ENCODE results near the gene RHBDD1.

Gene RHBDD1

GRCh38 chr2:226794751-226795171, 41.1 kb upstream of the RHBDD1 start:
- TF ChIP-seq CTCF (IDR thresholded peaks at IDR 0.05), result no peak
- Mint-ChIP-seq H3K27ac (no peak overlapping the region), H3K4me1 (peaks cover 42% of the 10 kb centered on the region)

GRCh38 chr2:226795281-226796011, 40.4 kb upstream of the RHBDD1 start:
- Mint-ChIP-seq H3K9me3 (peaks cover 10% of the 10 kb centered on the region), H3K36me3 (ENCODE audit: low read depth) (peaks cover 29% of the 10 kb centered on the region), H3K4me1 (peaks cover 45% of the 10 kb centered on the region), H3K4me3 (no peak overlapping the region), H3K27me3 (ENCODE audit: low read depth, poor library complexity) (peaks cover 7% of the 10 kb centered on the region), H3K27ac (no peak overlapping the region)
- no peak for TF ChIP-seq CTCF (IDR thresholded peaks at IDR 0.05)
- DNase-seq, result peak; percentile 8

More at GRCh38 chr2:226794751-226795171, 41.1 kb upstream of the RHBDD1 start:
- H3K4me3 Mint-ChIP-seq, result peak overlapping the region; percentile 74
- peak; percentile 2 for DNase-seq
- peaks cover 29% of the 10 kb centered on the region for H3K36me3 Mint-ChIP-seq (ENCODE audit: low read depth)
- peaks cover 8% of the 10 kb centered on the region for H3K27me3 Mint-ChIP-seq (ENCODE audit: low read depth, poor library complexity)
- peaks cover 10% of the 10 kb centered on the region for H3K9me3 Mint-ChIP-seq

DNA sequence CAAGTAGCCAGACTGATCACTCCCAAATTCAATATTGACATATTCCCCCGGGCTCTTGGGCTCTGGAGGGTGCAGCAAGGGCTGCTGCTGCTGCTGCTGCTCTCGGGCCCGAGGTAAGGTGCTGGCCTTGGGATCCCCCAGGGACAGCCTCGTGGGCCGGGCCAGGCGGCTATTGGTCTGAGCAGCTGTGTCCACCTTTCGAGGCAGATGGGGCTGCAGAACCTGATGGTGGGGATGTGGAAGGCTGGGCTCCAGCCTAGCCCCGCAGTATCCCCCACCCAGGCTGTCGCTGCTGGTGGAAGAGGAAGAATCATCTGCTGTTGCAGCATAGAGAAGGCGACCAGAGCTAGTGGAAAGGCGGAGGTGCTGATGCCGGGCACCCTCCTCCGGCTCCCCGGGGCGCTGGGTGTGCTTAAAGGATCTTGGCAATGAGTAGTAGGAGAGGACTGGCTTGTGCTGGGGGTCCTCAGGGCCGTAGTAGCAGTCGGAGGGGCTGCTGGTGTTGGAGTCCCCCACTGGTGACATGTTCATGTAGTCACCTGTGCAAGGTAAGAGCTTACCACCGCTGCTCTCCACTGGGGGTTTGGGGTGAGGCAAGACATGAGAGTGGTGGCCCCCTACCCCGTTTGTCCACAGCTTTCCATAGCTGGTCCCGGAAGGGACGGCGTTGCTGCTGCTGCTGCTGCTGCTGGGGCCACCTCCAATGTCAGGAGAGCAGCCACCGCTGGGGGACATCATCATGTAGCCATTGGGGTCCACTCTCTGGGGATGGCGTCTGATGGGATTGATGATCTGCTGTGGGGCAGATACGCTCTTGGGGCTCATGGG, 39.6 kb upstream of the RHBDD1 start:
- no peak overlapping the region for H3K4me3 Mint-ChIP-seq
- no peak overlapping the region for H3K27ac Mint-ChIP-seq
- peaks cover 47% of the 10 kb centered on the region for H3K4me1 Mint-ChIP-seq
- DNase-seq, result no peak
- peaks cover 10% of the 10 kb centered on the region for H3K9me3 Mint-ChIP-seq
- TF ChIP-seq CTCF (IDR thresholded peaks at IDR 0.05), result no peak
- H3K36me3 Mint-ChIP-seq (ENCODE audit: low read depth), result peaks cover 29% of the 10 kb centered on the region
- peaks cover 4% of the 10 kb centered on the region for H3K27me3 Mint-ChIP-seq (ENCODE audit: low read depth, poor library complexity)

GRCh38 chr2:226796840-226797288, 39.0 kb upstream of the RHBDD1 start:
- Mint-ChIP-seq H3K4me3 (no peak overlapping the region), H3K36me3 (ENCODE audit: low read depth) (peaks cover 29% of the 10 kb centered on the region), H3K9me3 (peaks cover 10% of the 10 kb centered on the region), H3K27ac (no peak overlapping the region), H3K27me3 (ENCODE audit: low read depth, poor library complexity) (peaks cover 8% of the 10 kb centered on the region), H3K4me1 (peaks cover 54% of the 10 kb centered on the region)
- no peak for TF ChIP-seq CTCF (IDR thresholded peaks at IDR 0.05)
- DNase-seq, result peak; percentile 3

DNA sequence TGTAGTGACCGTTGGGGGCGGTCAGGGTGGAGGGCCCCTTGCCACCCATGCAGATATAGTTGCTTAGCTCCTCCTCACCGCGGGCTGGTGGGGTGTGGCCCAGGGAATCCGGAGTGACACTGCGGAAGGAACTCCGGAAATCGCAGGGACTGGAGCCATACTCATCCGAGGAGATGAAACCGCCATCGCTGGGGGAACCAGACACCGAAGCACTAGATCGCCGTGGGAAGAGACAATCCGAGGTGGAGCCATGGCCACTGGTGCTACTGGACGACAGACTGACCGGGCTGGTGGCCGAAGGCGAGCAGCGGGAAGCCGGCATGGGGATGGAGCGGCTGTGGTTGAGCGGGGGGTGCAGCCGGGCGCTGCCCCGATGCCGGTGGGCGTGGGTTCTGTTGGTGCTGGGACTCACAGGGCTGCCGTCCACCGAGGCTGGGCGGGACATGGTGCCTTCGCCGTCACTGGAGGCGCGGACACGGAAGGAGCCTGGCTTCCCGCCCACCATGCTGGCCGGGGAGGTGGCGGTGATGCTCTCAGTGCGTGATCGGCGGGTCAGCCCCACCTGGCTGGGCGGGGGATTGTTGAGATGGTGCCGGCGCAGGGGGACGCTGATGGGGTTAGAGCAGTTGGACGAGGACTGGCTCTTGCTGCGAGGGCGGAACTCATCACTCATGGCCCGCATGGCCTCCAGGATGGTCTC, 38.4 kb upstream of the RHBDD1 start:
- peaks cover 48% of the 10 kb centered on the region for H3K4me1 Mint-ChIP-seq
- H3K27me3 Mint-ChIP-seq (ENCODE audit: low read depth, poor library complexity), result peaks cover 8% of the 10 kb centered on the region
- no peak for TF ChIP-seq CTCF (IDR thresholded peaks at IDR 0.05)
- peaks cover 29% of the 10 kb centered on the region for H3K36me3 Mint-ChIP-seq (ENCODE audit: low read depth)
- peak; percentile 6 for DNase-seq
- H3K4me3 Mint-ChIP-seq, result peak overlapping the region; percentile 84
- no peak overlapping the region for H3K27ac Mint-ChIP-seq
- H3K9me3 Mint-ChIP-seq, result peaks cover 10% of the 10 kb centered on the region
